SK-N-SH treated with all-trans-retinoic acid at 6 μM for 48 hours (cell line): ENCODE measurements around the gene C1QTNF3.

ENCODE experiments used
- ARNTL ChIP-seq: fragments of 450-650 bp; formaldehyde crosslinking; IDR thresholded peaks from 2 replicates; pipeline ENCODE4 v1.5.0; 2020; ENCODE audit warnings: low read depth, mild to moderate bottlenecking, moderate library complexity, borderline replicate concordance
- BACH2 ChIP-seq: fragments of 250-450 bp; sonication (Bioruptor Pico); IDR thresholded peaks from 2 replicates; pipeline ENCODE4 v1.9.0; 2021; ENCODE audit warnings: mild to moderate bottlenecking, borderline replicate concordance
- ESRRG ChIP-seq: fragments of 250-450 bp; sonication (Bioruptor Pico); IDR thresholded peaks from 2 replicates; pipeline ENCODE4 v1.6.1; 2021; ENCODE audit warnings: mild to moderate bottlenecking
- GLIS3 ChIP-seq: fragments of 250-450 bp; sonication (Bioruptor Pico); IDR thresholded peaks from 2 replicates; pipeline ENCODE4 v1.5.0; 2020; ENCODE audit warnings: mild to moderate bottlenecking, moderate library complexity
- ISL1 ChIP-seq: fragments of 250-450 bp; sonication (Bioruptor Pico); IDR thresholded peaks from 2 replicates; pipeline ENCODE4 v2.1.2; 2022; ENCODE audit warnings: mild to moderate bottlenecking, moderate library complexity
- OSR1 ChIP-seq: fragments of 250-450 bp; sonication (Bioruptor Pico); IDR thresholded peaks from 2 replicates; pipeline ENCODE4 v1.8.0; 2022; ENCODE audit warnings: moderate library complexity, mild to moderate bottlenecking, inconsistent platforms
- RARB ChIP-seq: fragments of 250-450 bp; sonication (Bioruptor Pico); IDR thresholded peaks from 2 replicates; pipeline ENCODE4 v1.8.0; 2021; ENCODE audit warnings: mild to moderate bottlenecking, moderate library complexity
- TCF4 ChIP-seq: fragments of 250-450 bp; sonication (Bioruptor Pico); IDR thresholded peaks from 2 replicates; pipeline ENCODE4 v1.8.0; 2021; ENCODE audit warnings: mild to moderate bottlenecking, moderate library complexity, borderline replicate concordance
- TOX ChIP-seq: fragments of 250-450 bp; sonication (Bioruptor Pico); IDR thresholded peaks from 2 replicates; pipeline ENCODE4 v1.8.0; 2021; ENCODE audit warnings: mild to moderate bottlenecking, moderate library complexity, borderline replicate concordance
- ZFP3 ChIP-seq: fragments of 250-450 bp; sonication (Bioruptor Pico); IDR thresholded peaks from 2 replicates; pipeline ENCODE4 v1.5.0; 2020; ENCODE audit warnings: mild to moderate bottlenecking, moderate library complexity
- ZNF8 ChIP-seq: fragments of 450-650 bp; formaldehyde crosslinking; IDR thresholded peaks from 2 replicates; pipeline ENCODE4 v1.5.0; 2020; ENCODE audit warnings: mild to moderate bottlenecking, moderate library complexity
- TF ChIP-seq, protein P1 (sequence below): fragments of 250-450 bp; sonication (Bioruptor Pico); IDR thresholded peaks from 2 replicates; pipeline ENCODE4 v1.5.1; 2021; ENCODE audit warnings: mild to moderate bottlenecking, moderate library complexity
- TF ChIP-seq, protein P2 (sequence below): fragments of 250-450 bp; sonication (Bioruptor Pico); IDR thresholded peaks from 2 replicates; pipeline ENCODE4 v1.8.0; 2020; ENCODE audit warnings: mild to moderate bottlenecking, moderate library complexity, borderline replicate concordance

DNA sequence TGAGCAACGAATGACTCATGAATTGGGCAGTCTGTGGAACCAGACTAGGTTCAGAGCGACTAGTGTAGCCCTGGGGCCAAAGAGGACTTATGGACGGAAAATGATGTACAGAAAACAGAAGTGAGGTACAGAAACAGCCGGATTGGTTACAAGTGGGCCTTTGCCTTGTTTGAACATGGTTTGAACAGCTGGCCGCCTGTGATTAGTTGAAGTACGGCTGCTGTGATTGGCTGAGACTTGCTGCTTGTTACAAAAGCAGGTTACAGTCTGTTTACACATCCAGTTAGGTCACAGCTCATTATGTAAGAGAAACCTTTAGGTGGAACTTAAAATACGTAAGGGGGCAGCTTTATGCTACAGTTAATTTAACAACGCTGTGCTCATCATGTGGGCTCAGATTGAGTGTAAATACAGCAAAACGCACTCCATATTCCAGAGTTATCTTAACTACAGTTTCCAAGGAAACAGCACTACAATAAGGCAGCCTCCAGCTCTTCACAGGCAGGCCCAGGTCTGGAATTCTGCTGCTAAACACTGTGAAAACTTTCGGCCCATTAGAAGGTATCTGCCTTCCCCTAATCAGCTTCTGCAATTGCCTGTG lies 41.7 kb downstream of the C1QTNF3 start:
- TF ChIP-seq, protein P1, sequence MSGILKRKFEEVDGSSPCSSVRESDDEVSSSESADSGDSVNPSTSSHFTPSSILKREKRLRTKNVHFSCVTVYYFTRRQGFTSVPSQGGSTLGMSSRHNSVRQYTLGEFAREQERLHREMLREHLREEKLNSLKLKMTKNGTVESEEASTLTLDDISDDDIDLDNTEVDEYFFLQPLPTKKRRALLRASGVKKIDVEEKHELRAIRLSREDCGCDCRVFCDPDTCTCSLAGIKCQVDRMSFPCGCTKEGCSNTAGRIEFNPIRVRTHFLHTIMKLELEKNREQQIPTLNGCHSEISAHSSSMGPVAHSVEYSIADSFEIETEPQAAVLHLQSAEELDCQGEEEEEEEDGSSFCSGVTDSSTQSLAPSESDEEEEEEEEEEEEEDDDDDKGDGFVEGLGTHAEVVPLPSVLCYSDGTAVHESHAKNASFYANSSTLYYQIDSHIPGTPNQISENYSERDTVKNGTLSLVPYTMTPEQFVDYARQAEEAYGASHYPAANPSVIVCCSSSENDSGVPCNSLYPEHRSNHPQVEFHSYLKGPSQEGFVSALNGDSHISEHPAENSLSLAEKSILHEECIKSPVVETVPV (CRISPR knock-in tag): no peak
- TF ChIP-seq, protein P2, sequence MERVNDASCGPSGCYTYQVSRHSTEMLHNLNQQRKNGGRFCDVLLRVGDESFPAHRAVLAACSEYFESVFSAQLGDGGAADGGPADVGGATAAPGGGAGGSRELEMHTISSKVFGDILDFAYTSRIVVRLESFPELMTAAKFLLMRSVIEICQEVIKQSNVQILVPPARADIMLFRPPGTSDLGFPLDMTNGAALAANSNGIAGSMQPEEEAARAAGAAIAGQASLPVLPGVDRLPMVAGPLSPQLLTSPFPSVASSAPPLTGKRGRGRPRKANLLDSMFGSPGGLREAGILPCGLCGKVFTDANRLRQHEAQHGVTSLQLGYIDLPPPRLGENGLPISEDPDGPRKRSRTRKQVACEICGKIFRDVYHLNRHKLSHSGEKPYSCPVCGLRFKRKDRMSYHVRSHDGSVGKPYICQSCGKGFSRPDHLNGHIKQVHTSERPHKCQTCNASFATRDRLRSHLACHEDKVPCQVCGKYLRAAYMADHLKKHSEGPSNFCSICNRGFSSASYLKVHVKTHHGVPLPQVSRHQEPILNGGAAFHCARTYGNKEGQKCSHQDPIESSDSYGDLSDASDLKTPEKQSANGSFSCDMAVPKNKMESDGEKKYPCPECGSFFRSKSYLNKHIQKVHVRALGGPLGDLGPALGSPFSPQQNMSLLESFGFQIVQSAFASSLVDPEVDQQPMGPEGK (CRISPR knock-in tag): no peak
- TF ChIP-seq TOX (CRISPR knock-in tag) (no peak), ZNF8 (no peak), ISL1 (no peak), ESRRG (no peak), RARB (CRISPR knock-in tag) (no peak), BACH2 (CRISPR knock-in tag) (no peak), OSR1 (CRISPR knock-in tag) (no peak), ARNTL (no peak), TCF4 (CRISPR knock-in tag) (no peak), GLIS3 (no peak), ZFP3 (CRISPR knock-in tag) (no peak)
